HFFc6 (cell line): ENCODE results near the gene TRIM2. TPM values are rescaled to one million over a fixed set of nuclear protein-coding genes. Genes with fewer than 3 reads are reported as not detected.

Source experiments
- DNase-seq: peaks from one replicate; pipeline ENCODE4 v3.0.0-alpha.2; 2018
- H3K27ac Mint-ChIP-seq: 2 replicates; pipeline ENCODE4 v1.8.0; 2020; ENCODE audit warnings: mild to moderate bottlenecking, mixed read lengths
- H3K27me3 Mint-ChIP-seq: 2 replicates; pipeline ENCODE4 v1.8.0; 2021; ENCODE audit warnings: mild to moderate bottlenecking, moderate library complexity, mixed read lengths; ENCODE audit not compliant: insufficient read depth
- H3K36me3 Mint-ChIP-seq: 2 replicates; pipeline ENCODE4 v1.8.0; 2021; ENCODE audit warnings: low read depth, mixed read lengths
- H3K4me1 Mint-ChIP-seq: 2 replicates; pipeline ENCODE4 v1.8.0; 2020; ENCODE audit warnings: low read depth, mixed read lengths
- H3K4me3 Mint-ChIP-seq: 2 replicates; pipeline ENCODE4 v1.8.0; 2020; ENCODE audit warnings: mild to moderate bottlenecking, moderate library complexity, mixed read lengths
- H3K9me3 Mint-ChIP-seq: 2 replicates; pipeline ENCODE4 v1.8.0; 2020; ENCODE audit warnings: mild to moderate bottlenecking, mixed read lengths
- CTCF ChIP-seq: fragments of 200-600 bp; sonication (generic); IDR thresholded peaks from 2 replicates; pipeline ENCODE4 v1.5.0; 2021; ENCODE audit warnings: antibody characterized with exemption, mild to moderate bottlenecking
- total RNA-seq, 6 experiments: library from RNA; stranded (reverse); fragmentation: NEBNext Ultra II Directional; extraction: Animal tissue kit (Norgen Biotek cat#: 25700); gene quantifications; 2 replicates in 1 of 6; 3 replicates in 5 of 6; pipeline ENCODE4 v1.2.3, GENCODE V29; 2021

TRIM2 gene
- total RNA-seq, 6 experiments from 2014 or later, result 32.3 to 39.6 (median 34.9) TPM

- Mint-ChIP-seq H3K36me3 (peaks cover 8% of the 10 kb centered on the region; the same call in 1 of the 2 replicates), H3K9me3 (peaks cover 8% of the 10 kb centered on the region; the same call in 1 of the 2 replicates), H3K27me3 (no peaks in the 10 kb centered on the region), H3K4me1 (peaks cover 33% of the 10 kb centered on the region), H3K4me3 (no peak overlapping the region), H3K27ac (no peak overlapping the region)
- TF ChIP-seq CTCF, result no peak
- peak; percentile 24 for DNase-seq
Measured at GRCh38 chr4:153257991-153258390, 53.7 kb downstream of the TRIM2 start.

GRCh38 chr4:153258750-153259149 lies 54.5 kb downstream of the TRIM2 start:
- peaks cover 33% of the 10 kb centered on the region for H3K4me1 Mint-ChIP-seq
- H3K9me3 Mint-ChIP-seq, result peaks cover 8% of the 10 kb centered on the region; the same call in 1 of the 2 replicates
- no peak overlapping the region for H3K4me3 Mint-ChIP-seq
- H3K27me3 Mint-ChIP-seq, result no peaks in the 10 kb centered on the region
- peaks cover 8% of the 10 kb centered on the region; the same call in 1 of the 2 replicates for H3K36me3 Mint-ChIP-seq
- DNase-seq, result no peak
- no peak overlapping the region; the same call in 1 of the 2 replicates for H3K27ac Mint-ChIP-seq
- no peak for TF ChIP-seq CTCF

GRCh38 chr4:153259661-153260060 lies 55.4 kb downstream of the TRIM2 start:
- no peaks in the 10 kb centered on the region for H3K27me3 Mint-ChIP-seq
- TF ChIP-seq CTCF, result no peak
- 0 out of 2 replicates have a peak overlapping the region, but pooled peaks have one; percentile 11 for H3K27ac Mint-ChIP-seq
- DNase-seq, result no peak
- H3K4me3 Mint-ChIP-seq, result peak overlapping the region; percentile 16; the same call in 1 of the 2 replicates
- H3K9me3 Mint-ChIP-seq, result peaks cover 8% of the 10 kb centered on the region; the same call in 1 of the 2 replicates
- H3K4me1 Mint-ChIP-seq, result peaks cover 32% of the 10 kb centered on the region
- peaks cover 8% of the 10 kb centered on the region; the same call in 1 of the 2 replicates for H3K36me3 Mint-ChIP-seq

- Mint-ChIP-seq H3K36me3 (peaks cover 8% of the 10 kb centered on the region; the same call in 1 of the 2 replicates), H3K4me1 (peaks cover 28% of the 10 kb centered on the region), H3K27ac (peak overlapping the region; percentile 11; the same call in 1 of the 2 replicates), H3K27me3 (no peaks in the 10 kb centered on the region), H3K9me3 (peaks cover 8% of the 10 kb centered on the region; the same call in 1 of the 2 replicates), H3K4me3 (peak overlapping the region; percentile 16; the same call in 1 of the 2 replicates)
- TF ChIP-seq CTCF, result no peak
- DNase-seq, result no peak
Measured at GRCh38 chr4:153260132-153260531, 55.9 kb downstream of the TRIM2 start.

- Mint-ChIP-seq H3K27ac (no peak overlapping the region; the same call in 1 of the 2 replicates), H3K9me3 (peaks cover 8% of the 10 kb centered on the region; the same call in 1 of the 2 replicates), H3K4me3 (no peak overlapping the region), H3K4me1 (peaks cover 27% of the 10 kb centered on the region), H3K27me3 (no peaks in the 10 kb centered on the region), H3K36me3 (peaks cover 8% of the 10 kb centered on the region; the same call in 1 of the 2 replicates)
- no peak for TF ChIP-seq CTCF
- peak; percentile 30 for DNase-seq
Measured at GRCh38 chr4:153260553-153261300, 56.5 kb downstream of the TRIM2 start.
